ENCODE results near the gene GGT7.
"Not testable (repeated sequence)": the region's sequence is repeated elsewhere in the genome, so short reads cannot be mapped to it uniquely, and the experiment has no call there.

GGT7 gene

GRCh38 chr20:34849778-34850177, 22.9 kb downstream of the GGT7 start:
- DNase-seq (ENCODE audit: low read depth in 3 of 3, low spot score in 1 of 3), result no peak

GRCh38 chr20:34848597-34848996, 24.1 kb downstream of the GGT7 start:
- no peak for DNase-seq (ENCODE audit: low read depth in 3 of 3, low spot score in 1 of 3)

- DNase-seq (ENCODE audit: low read depth in 3 of 3, low spot score in 1 of 3), result no peak
Observed at GRCh38 chr20:34843421-34843820, 29.2 kb downstream of the GGT7 start.

GRCh38 chr20:34842143-34842542, 30.5 kb downstream of the GGT7 start:
- no peak for DNase-seq (ENCODE audit: low read depth in 3 of 3, low spot score in 1 of 3)

- DNase-seq (ENCODE audit: low read depth in 3 of 3, low spot score in 1 of 3), result no peak
Observed at GRCh38 chr20:34834459-34834893, 38.2 kb downstream of the GGT7 start.

GRCh38 chr20:34831936-34832335, 40.7 kb downstream of the GGT7 start:
- DNase-seq (ENCODE audit: low read depth in 3 of 3, low spot score in 1 of 3), result no peak

- no peak for DNase-seq (ENCODE audit: low read depth in 3 of 3, low spot score in 1 of 3)
Observed at GRCh38 chr20:34829191-34829590, 43.5 kb downstream of the GGT7 start.

- peak; percentile 68 to 90 (median 77) for DNase-seq (ENCODE audit: low read depth in 3 of 3, low spot score in 1 of 3)
Observed at GRCh38 chr20:34825530-34826362, 46.9 kb downstream of the GGT7 start, which contains the start of gene NCOA6. Gene NCOA6 (minus strand): TSS chr20:34825651. CDS start chr20:34782355, 43,296 bp downstream.

- DNase-seq (ENCODE audit: low read depth in 3 of 3, low spot score in 1 of 3), result peak; percentile 17 to 47 (median 18)
Observed at GRCh38 chr20:34824806-34825529, 47.7 kb downstream of the GGT7 start.

GRCh38 chr20:34824452-34824805, 48.2 kb downstream of the GGT7 start:
- peak; percentile 31 to 53 (median 40) for DNase-seq (ENCODE audit: low read depth in 3 of 3, low spot score in 1 of 3)

- DNase-seq (ENCODE audit: low read depth in 3 of 3, low spot score in 1 of 3), result no peak
Observed at GRCh38 chr20:34824026-34824425, 48.6 kb downstream of the GGT7 start.

- DNase-seq (ENCODE audit: low read depth in 3 of 3, low spot score in 1 of 3), result no peak
Observed at GRCh38 chr20:34820805-34821578, 51.7 kb downstream of the GGT7 start.

GRCh38 chr20:34817801-34818200, 54.9 kb downstream of the GGT7 start:
- no peak for DNase-seq (ENCODE audit: low read depth in 3 of 3, low spot score in 1 of 3)

GRCh38 chr20:34817072-34817471, 55.6 kb downstream of the GGT7 start:
- no peak for DNase-seq (ENCODE audit: low read depth in 3 of 3, low spot score in 1 of 3)

GRCh38 chr20:34815636-34816035, 57.0 kb downstream of the GGT7 start:
- no peak for DNase-seq (ENCODE audit: low read depth in 3 of 3, low spot score in 1 of 3)

- DNase-seq (ENCODE audit: low read depth in 3 of 3, low spot score in 1 of 3), result no peak
Observed at GRCh38 chr20:34808583-34808982, 64.1 kb downstream of the GGT7 start.

GRCh38 chr20:34807944-34808465, 64.7 kb downstream of the GGT7 start:
- DNase-seq (ENCODE audit: low read depth in 3 of 3, low spot score in 1 of 3), result not testable (repeated sequence)

GRCh38 chr20:34806255-34806654, 66.4 kb downstream of the GGT7 start:
- no peak for DNase-seq (ENCODE audit: low read depth in 3 of 3, low spot score in 1 of 3)

GRCh38 chr20:34798871-34799270, 73.8 kb downstream of the GGT7 start:
- no peak for DNase-seq (ENCODE audit: low read depth in 3 of 3, low spot score in 1 of 3)

- no peak for DNase-seq (ENCODE audit: low read depth in 3 of 3, low spot score in 1 of 3)
Observed at GRCh38 chr20:34798328-34798727, 74.3 kb downstream of the GGT7 start.
